Effector CD4-positive, alpha-beta T cell (primary cell): ENCODE results near the gene LENG1.

Experiments
- DNase-seq: peaks from one replicate; pipeline ENCODE4 v3.0.0-alpha.2; 2020

LENG1 gene

GRCh38 chr19:54106716-54107115, 52.8 kb downstream of the LENG1 start:
- DNase-seq, result no peak

GRCh38 chr19:54105796-54106195, 53.7 kb downstream of the LENG1 start:
- no peak for DNase-seq
